B cell (primary cell): ENCODE data around the gene ATG2A. TPM values are rescaled to one million over a fixed set of nuclear protein-coding genes. Genes with fewer than 3 reads are reported as not detected.

ENCODE experiments used
- ATAC-seq: fragments of 200-7000 bp; cut with Tn5 transposase; one replicate; pipeline ENCODE4 v1.10.0; 2021; ENCODE audit warnings: low read depth, mild to moderate bottlenecking, moderate number of reproducible peaks, moderate library complexity
- CTCF ChIA-PET: fragments of 350-600 bp; sonication (Branson Sonifier 250); formaldehyde crosslinking; loops from one replicate; lab custom pipeline; 2021; ENCODE audit warnings: antibody characterized with exemption, inconsistent platforms; lab: Charles Lee
- POLR2A ChIA-PET: fragments of 350-600 bp; sonication (Branson Sonifier 250); formaldehyde crosslinking; loops from one replicate; lab custom pipeline; 2021; ENCODE audit warnings: antibody characterized with exemption; lab: Charles Lee
- DNase-seq: peaks from one replicate; pipeline ENCODE4 v3.0.0; 2013
- H2AFZ ChIP-seq: 2 replicates; pipeline ENCODE4 v1.6.1; 2012; ENCODE audit warnings: mild to moderate bottlenecking, low read depth, low read length; ENCODE audit not compliant: insufficient read depth, poor library complexity, severe bottlenecking
- H3K27ac ChIP-seq, 2 donors: 1 replicate in 1 of 2; 2 replicates in 1 of 2; pipeline ENCODE4 v1.5.1; 2012 to 2013; ENCODE audit warnings: low read length in 2 of 2, mild to moderate bottlenecking in 2 of 2, moderate library complexity in 1 of 2
- H3K27me3 ChIP-seq, 4 experiments: fragments of 200-600 bp in 1 of 4; sonication (generic) in 1 of 4; replicated peaks in 1 of 4; 1 replicate in 2 of 4; 2 replicates in 2 of 4; pipeline versions ENCODE4 v1.6.1 to v1.7.0; 2013 to 2016; ENCODE audit warnings: low read length in 3 of 4, mild to moderate bottlenecking in 2 of 4, mixed read lengths in 1 of 4, moderate library complexity in 1 of 4; ENCODE audit not compliant: insufficient read depth in 4 of 4, control insufficient read depth in 3 of 4; ENCODE audit errors: control extremely low read depth in 1 of 4
- H3K36me3 ChIP-seq, 2 experiments: replicated peaks in 1 of 2; 1 replicate in 1 of 2; 2 replicates in 1 of 2; pipeline versions ENCODE4 v1.6.1 to v1.7.1; 2013; ENCODE audit warnings: low read length in 1 of 2; ENCODE audit not compliant: insufficient read depth in 2 of 2, control insufficient read depth in 1 of 2; ENCODE audit errors: control extremely low read depth in 1 of 2, extremely low read depth in 1 of 2
- H3K4me1 ChIP-seq, 2 donors: fragments of 200-600 bp in 1 of 2; sonication (generic) in 1 of 2; 1 replicate in 1 of 2; 2 replicates in 1 of 2; pipeline versions ENCODE4 v1.5.1 to v1.6.1; 2013 to 2017; ENCODE audit warnings: low read length in 2 of 2; ENCODE audit not compliant: control insufficient read depth in 2 of 2, insufficient read depth in 2 of 2
- H3K4me2 ChIP-seq: replicated peaks from 2 replicates; pipeline ENCODE3; 2012; ENCODE audit warnings: mild to moderate bottlenecking, low read depth, low read length; ENCODE audit not compliant: poor library complexity, severe bottlenecking
- H3K4me3 ChIP-seq, 5 experiments: fragments of 200-600 bp in 1 of 5; sonication (generic) in 1 of 5; 1 replicate in 3 of 5; 2 replicates in 2 of 5; pipeline versions ENCODE4 v1.5.1 to v1.7.0; 2011 to 2016; ENCODE audit warnings: low read length in 4 of 5, mild to moderate bottlenecking in 4 of 5, low read depth in 2 of 5, control low read depth in 1 of 5, moderate library complexity in 1 of 5; ENCODE audit not compliant: insufficient read depth in 1 of 5; ENCODE audit errors: control extremely low read depth in 1 of 5, extremely low read depth in 1 of 5
- H3K79me2 ChIP-seq: fragments of 200-600 bp; sonication (generic); one replicate; pipeline ENCODE4 v1.6.0; 2016; ENCODE audit warnings: low read length; ENCODE audit not compliant: control insufficient read depth, insufficient read depth
- H3K9ac ChIP-seq: fragments of 200-600 bp; sonication (generic); 2 replicates; pipeline ENCODE4 v1.6.1; 2017; ENCODE audit warnings: mild to moderate bottlenecking, low read length, moderate library complexity
- H3K9me3 ChIP-seq, 3 donors: one replicate each; pipeline versions ENCODE4 v1.6.1 to v1.7.1; 2013; ENCODE audit warnings: low read length in 2 of 3; ENCODE audit not compliant: control insufficient read depth in 2 of 3, insufficient read depth in 1 of 3; ENCODE audit errors: control extremely low read depth in 1 of 3
- H4K20me1 ChIP-seq: 2 replicates; pipeline ENCODE4 v1.6.0; 2012; ENCODE audit warnings: mild to moderate bottlenecking, low read length; ENCODE audit not compliant: insufficient read depth, control insufficient read depth, poor library complexity, severe bottlenecking
- H3K27ac Mint-ChIP-seq: one replicate; pipeline ENCODE4 v1.8.0; 2021; ENCODE audit warnings: mixed read lengths
- H3K27me3 Mint-ChIP-seq: one replicate; pipeline ENCODE4 v1.8.0; 2021; ENCODE audit warnings: mixed read lengths
- H3K4me1 Mint-ChIP-seq: one replicate; pipeline ENCODE4 v1.8.0; 2021; ENCODE audit warnings: mixed read lengths
- H3K4me3 Mint-ChIP-seq: one replicate; pipeline ENCODE4 v1.8.0; 2021; ENCODE audit warnings: mixed read lengths
- H3K9me3 Mint-ChIP-seq: one replicate; pipeline ENCODE4 v1.8.0; 2022; ENCODE audit warnings: mixed read lengths; ENCODE audit not compliant: insufficient read depth
- CTCF ChIP-seq: fragments of 200-600 bp; IDR thresholded peaks from one replicate; pipeline ENCODE4 v1.8.0; 2022; ENCODE audit warnings: antibody characterized with exemption, mild to moderate bottlenecking
- EZH2 ChIP-seq: IDR thresholded peaks from 2 replicates; pipeline ENCODE4 v1.6.1; 2012; ENCODE audit warnings: borderline replicate concordance, low read depth, mild to moderate bottlenecking, moderate library complexity, low read length; ENCODE audit not compliant: insufficient read depth, poor library complexity, severe bottlenecking
- WGBS: methylation state at CpG from one replicate; pipeline ENCODE4 v1.1.5; 2013; ENCODE audit warnings: missing lambda C conversion rate; ENCODE audit not compliant: insufficient coverage; 5-methylcytosine and 5-hydroxymethylcytosine counted together
- intact Hi-C: fragments of 100-400 bp; cut with micrococcal nuclease; formaldehyde crosslinking; loops from one replicate; pipeline ENCODE4 v1.10.0; 2022
- polyA plus RNA-seq: library from polyadenylated mRNA; depleted of rRNA; stranded (reverse); fragments of >200 nt; gene quantifications from 2 replicates; pipeline ENCODE4 v1.2.3, GENCODE V29; 2012
- total RNA-seq, 2 donors: library from RNA; stranded (reverse); fragments of 120-200 nt in 1 of 2; gene quantifications; 1 replicate in 1 of 2; 2 replicates in 1 of 2; pipeline versions ENCODE4 v1.2.3 to v1.2.4, GENCODE V29; 2013 to 2022

The ATG2A gene
- total and polyA plus RNA-seq, 2 donors (not counting 1 experiment from before 2014, with no cell fraction given): 24.3 to 38.6 TPM

GRCh38 chr11:64924910-64925284 is 7.9 kb upstream of the ATG2A start:
- Histone ChIP-seq H3K4me1 (peaks cover 14 to 33% of the 10 kb centered on the region in 2 donors), H2AFZ (peak overlapping the region; percentile 95), H3K9me3 (no peaks in the 10 kb centered on the region), H4K20me1 (peaks cover 13% of the 10 kb centered on the region), H3K4me3 (peak overlapping the region; percentile 4 to 76 (median 69)), H3K36me3 (peaks cover 0 to 10% of the 10 kb centered on the region in 2 experiments), H3K27ac (peak overlapping the region in 1 of 2 donors; percentile 81), H3K27me3 (no peaks in the 10 kb centered on the region), H3K79me2 (peaks cover 9% of the 10 kb centered on the region), H3K4me2 (peak overlapping the region; percentile 95), H3K9ac (peak overlapping the region; percentile 81)
- DNase-seq: no peak
- H3K4me1 Mint-ChIP-seq: peaks cover 22% of the 10 kb centered on the region
- intact Hi-C loops: loop anchor here (1.0 to 2.0 kb wide), 7 partner anchors 9 to 256 kb away; partner anchors contain the start of genes CAPN1, CDCA5, SAC3D1 and SNX15
- peak overlapping the region; percentile 82 for H3K27ac Mint-ChIP-seq
- no peak for ATAC-seq
- ChIA-PET POLR2A (interaction anchor here (1.0 to 1.9 kb wide), 2 partner anchors 102 to 197 kb away, joined by 3 to 6 read pairs; partner anchors contain the start of genes FAU, MRPL49 and SNX15), CTCF (interaction anchor here (1.0 to 2.0 kb wide), 3 partner anchors 72 to 178 kb away, joined by 4 to 8 read pairs (median 4); partner anchors contain the start of gene BATF2)
- WGBS: 1% methylated on average over 24 of the region's 24 CpGs
- H3K9me3 Mint-ChIP-seq: no peaks in the 10 kb centered on the region
- H3K27me3 Mint-ChIP-seq: no peaks in the 10 kb centered on the region
- H3K4me3 Mint-ChIP-seq: peak overlapping the region; percentile 97
- TF ChIP-seq EZH2 (no peak), CTCF (no peak)
